HG03159 (cell line): Measurements from ENCODE around the gene LIPC.

Source experiments
- ATAC-seq: cut with Tn5 transposase; IDR thresholded peaks from one replicate; pipeline ENCODE4 v1.9.1; 2021; ENCODE audit warnings: mild to moderate bottlenecking, moderate library complexity; ENCODE audit not compliant: unreplicated experiment

LIPC gene

GRCh38 chr15:58433597-58434333, 2.0 kb downstream of the LIPC start:
- no peak for ATAC-seq

GRCh38 chr15:58434334-58434875, 2.6 kb downstream of the LIPC start:
- no peak for ATAC-seq

DNA sequence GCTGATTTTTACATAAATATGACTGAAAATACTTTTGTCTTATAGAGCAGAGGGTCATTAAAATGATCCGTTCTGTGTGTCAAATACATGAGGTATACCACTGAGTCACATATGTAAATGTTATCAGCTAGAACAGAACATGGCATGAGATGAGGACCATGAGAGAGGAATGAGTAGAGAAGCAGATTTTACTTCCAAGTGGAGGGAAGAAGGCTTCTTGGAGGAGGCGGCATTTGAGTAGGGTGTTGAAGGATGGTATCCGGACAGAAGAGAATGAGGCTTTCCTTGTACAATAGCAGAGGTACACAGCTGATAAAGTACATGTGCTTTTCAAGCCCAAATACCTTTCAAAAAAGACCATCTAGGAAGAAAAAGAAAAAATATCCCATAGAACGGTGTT, 4.8 kb downstream of the LIPC start:
- ATAC-seq = no peak

- ATAC-seq = no peak
Measured at GRCh38 chr15:58437531-58438105, 5.8 kb downstream of the LIPC start.

DNA sequence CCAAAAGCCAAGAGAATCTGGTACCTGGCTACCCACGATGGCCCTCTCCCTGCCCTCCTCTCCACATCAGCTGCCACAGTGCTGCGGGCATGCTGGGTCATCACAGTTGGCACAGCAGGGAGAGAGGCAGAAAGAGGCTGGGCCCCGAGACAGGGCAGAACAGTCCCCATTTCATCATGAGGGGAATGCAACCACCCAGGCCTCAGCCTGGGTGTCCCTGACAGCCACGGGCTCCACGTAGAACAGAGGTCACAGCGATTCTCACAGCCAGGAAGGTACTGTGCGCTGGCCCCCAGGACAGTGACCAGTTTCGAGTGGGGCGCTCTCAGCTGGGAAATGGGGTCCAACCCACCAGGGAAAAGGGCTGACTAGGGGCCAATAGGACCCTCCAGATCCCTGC, 6.3 kb downstream of the LIPC start:
- no peak for ATAC-seq

DNA sequence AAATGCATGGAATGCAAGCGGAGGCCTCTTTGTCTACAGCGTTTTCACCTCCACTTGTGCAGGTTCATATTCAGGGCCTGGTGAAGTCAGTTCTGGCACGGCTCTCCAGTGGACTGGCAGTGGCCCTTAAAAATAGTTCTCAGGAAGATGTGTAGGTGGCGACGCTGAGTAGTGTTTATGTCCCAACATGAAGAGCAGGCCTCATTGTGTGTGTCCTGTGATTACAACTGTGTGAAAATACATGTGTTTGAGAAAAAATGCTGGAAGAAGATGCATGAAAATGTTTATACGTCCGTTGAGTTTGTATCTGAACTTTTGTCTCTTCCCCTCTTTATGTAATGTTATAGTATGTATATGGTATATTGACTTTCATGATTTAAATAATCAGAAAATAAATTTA, 7.2 kb downstream of the LIPC start:
- no peak for ATAC-seq

DNA sequence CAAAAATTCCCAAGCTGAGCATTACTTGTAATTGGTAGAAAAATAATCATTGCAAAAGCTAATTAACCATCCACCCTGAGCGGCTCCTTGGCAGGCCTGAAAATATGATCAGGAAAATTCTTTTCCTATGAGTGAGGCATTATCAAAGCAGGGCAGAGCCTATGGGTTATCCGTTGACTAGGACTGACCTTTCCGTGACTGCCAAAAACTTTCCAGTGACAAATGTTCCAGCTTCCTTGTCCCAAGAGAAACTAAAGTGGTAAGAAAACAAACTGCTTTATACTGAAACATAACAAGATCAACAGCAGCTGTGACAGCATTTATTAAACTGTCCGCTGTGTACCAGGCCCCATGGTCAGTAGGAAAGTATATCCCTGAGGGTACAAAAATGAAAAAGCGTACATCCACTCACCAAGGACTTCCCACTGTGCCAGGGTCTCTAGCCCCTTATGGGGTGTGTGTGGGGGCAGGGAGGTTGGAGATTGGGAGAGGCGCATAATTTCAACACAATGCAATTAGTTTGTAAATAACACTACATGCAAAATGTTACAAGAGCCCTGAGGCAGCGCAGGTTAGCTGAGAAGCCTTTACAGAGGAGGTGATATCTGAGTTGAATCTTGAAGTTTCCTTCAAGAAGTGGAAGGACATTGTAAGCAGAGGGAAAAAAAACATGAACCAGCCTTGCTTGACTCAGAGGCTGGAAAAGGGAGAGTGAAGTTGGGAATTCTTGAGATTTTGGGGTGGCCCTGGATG, 8.5 kb downstream of the LIPC start:
- ATAC-seq = no peak

GRCh38 chr15:58440922-58441321, 9.1 kb downstream of the LIPC start:
- ATAC-seq = no peak

GRCh38 chr15:58441376-58442070, 9.7 kb downstream of the LIPC start:
- no peak for ATAC-seq

- ATAC-seq = no peak
Measured at GRCh38 chr15:58442122-58442521, 10.3 kb downstream of the LIPC start.

GRCh38 chr15:58443308-58443707, 11.5 kb downstream of the LIPC start:
- no peak for ATAC-seq

DNA sequence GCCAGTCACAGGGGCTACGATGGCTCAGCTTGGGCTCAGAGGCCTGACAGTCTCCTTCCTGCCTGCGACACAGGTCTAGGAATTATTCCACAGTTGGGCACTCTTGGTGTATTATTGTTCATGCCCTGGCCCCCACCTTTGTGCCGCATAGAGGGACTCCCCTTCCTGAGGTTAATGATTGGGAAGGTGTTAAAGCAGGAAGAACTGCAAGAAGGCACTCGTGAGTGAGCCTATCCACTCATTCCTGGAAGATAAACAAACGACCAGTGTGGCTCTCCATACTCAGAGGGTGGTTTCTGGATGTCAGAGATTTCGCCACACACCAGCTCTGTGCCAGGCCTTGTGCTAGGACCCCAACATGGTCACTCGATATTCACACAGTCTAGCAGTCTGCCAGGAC, 12.3 kb downstream of the LIPC start:
- no peak for ATAC-seq

GRCh38 chr15:58444658-58445332, 13.0 kb downstream of the LIPC start:
- no peak for ATAC-seq

DNA sequence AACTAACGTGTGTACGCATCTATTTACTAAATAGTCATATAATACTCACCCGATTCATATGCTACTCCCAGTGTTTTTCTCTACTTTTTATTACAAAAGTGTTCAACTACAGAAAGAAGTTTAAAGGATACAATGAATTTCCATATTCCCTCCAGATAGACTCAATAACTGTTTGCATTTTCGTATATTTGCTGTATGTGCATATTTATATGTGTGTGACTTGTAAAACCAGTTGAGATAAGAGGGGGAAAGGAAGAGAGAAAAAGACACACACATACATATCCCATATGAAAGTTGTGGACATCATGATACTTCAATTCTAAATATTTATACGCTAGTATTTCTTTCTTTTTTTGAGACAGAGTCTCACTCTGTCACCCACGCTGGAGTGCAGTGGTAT, 14.1 kb downstream of the LIPC start:
- ATAC-seq = no peak

DNA sequence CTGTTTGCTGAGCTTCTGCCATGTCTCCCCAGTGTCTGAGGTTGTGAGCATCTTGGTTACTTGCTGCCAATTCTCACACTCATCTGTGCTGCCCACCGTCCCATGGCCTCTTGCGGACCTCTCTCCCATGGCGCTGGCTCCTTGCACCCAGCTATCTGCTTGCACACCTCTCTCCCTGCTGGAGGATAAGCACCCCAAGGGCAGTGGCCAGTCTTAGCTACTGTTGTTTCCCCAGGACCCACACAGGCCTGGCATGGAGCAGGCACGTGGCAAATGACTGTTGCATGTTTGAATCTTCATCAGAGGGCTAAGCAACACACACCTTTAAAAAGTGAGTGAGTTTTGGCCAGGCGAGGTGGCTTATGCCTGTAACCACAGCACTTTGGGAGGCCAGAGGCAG, 14.7 kb downstream of the LIPC start:
- ATAC-seq = no peak

DNA sequence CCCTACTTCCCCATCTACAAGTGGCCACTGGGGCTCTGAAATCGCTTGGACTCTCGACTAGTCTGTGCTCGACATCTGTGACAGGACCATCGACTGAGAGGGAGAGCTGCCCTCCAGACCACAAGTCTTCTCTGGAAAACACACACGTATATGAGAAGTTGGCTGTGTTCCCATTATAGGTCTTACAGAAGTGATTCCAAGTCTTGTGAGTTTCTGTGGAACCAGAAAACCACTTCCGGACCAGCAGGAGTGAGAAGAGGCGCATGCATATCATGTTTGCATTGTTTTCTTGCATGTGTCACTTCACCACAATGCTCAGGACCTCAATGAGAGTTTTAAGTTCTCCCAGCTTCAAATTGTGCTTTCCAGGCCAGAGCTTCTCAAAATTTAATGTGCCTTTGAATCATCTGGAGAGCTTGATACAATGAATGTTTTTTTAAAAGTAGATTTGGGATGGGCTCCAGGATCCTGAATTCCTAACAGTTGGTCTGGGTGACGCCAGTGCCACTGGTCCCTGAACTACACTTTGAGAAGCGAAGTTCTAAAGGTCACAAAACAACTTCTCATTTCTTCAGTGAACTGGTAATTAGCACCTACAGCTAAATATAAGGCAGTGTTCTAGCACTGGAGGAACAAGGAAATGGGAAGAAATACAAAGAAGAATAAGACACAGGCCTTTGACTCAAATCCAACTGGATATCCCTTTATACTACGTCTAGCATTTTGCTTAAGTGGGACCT, 15.7 kb downstream of the LIPC start:
- ATAC-seq = no peak

DNA sequence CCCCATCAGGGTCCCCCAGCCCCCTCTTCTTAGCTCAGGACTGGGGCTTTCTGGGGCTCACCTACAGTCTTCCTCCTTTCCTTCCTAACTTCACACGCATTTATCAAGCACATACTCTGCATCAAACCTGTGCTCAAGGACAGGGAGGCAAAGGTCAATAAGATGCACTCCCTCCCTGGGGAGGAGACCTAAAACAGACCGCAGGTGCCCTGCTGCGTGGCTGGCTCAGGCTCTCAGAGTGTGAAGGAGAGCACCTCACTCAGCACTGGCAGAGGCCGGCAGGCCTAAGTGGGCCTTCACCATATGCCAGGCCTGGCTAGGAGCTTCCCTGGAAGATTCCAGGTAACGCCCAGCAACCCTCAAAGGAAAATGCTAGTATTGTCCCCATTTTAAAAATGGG, 16.5 kb downstream of the LIPC start:
- no peak for ATAC-seq

GRCh38 chr15:58448906-58449305, 17.1 kb downstream of the LIPC start:
- no peak for ATAC-seq

DNA sequence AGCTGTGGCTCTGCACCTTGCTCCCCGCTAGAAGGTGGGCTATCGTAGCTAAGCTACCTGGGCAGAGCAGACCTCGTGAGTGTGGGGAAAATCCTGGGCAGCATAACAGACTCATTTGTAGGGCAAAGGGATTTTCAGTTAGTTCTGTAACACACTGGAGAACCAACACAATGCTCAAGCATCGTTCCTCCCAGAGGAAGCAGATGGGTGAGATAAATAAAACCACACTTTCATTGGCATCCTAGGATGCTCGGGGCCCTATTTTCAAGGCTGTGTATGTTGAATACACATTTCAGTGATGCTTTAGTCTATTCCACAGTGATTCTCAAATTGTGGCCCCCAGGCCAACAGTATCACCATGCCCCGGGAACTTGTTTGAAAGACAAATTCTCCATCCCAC, 20.0 kb downstream of the LIPC start:
- no peak for ATAC-seq

DNA sequence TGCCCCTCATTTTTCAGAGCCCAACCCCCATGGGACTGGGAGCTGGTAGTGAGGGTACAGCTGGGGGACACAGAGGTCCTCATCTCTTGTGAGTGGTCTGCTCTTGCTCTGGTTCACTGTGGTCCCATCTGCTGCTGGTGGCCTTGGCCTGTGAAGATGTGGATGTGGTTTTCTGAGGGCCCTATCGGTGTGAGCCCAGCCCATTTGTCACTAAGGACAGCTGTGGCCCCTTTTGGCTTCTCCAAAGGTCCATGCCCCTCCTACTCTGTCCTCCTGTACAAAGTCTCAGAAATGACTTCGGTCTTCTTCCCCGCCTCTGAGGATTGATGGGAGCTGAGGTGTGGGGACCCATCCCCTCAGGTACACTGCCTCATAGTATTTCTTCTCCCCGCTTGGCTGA, 21.0 kb downstream of the LIPC start:
- no peak for ATAC-seq
